GM19463 (cell line): ENCODE results near the gene PYGO1.
A peak's percentile ranks its signal among the peaks of the same experiment; 100 is the strongest.
"Not testable (repeated sequence)": the region's sequence is repeated elsewhere in the genome, so short reads cannot be mapped to it uniquely, and the experiment has no call there.

ENCODE experiments used
- ATAC-seq: cut with Tn5 transposase; IDR thresholded peaks from one replicate; pipeline ENCODE4 v1.9.1; 2021; ENCODE audit warnings: mild to moderate bottlenecking, moderate library complexity; ENCODE audit not compliant: unreplicated experiment

The PYGO1 gene, protein sequence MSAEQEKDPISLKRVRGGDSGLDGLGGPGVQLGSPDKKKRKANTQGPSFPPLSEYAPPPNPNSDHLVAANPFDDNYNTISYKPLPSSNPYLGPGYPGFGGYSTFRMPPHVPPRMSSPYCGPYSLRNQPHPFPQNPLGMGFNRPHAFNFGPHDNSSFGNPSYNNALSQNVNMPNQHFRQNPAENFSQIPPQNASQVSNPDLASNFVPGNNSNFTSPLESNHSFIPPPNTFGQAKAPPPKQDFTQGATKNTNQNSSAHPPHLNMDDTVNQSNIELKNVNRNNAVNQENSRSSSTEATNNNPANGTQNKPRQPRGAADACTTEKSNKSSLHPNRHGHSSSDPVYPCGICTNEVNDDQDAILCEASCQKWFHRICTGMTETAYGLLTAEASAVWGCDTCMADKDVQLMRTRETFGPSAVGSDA

DNA sequence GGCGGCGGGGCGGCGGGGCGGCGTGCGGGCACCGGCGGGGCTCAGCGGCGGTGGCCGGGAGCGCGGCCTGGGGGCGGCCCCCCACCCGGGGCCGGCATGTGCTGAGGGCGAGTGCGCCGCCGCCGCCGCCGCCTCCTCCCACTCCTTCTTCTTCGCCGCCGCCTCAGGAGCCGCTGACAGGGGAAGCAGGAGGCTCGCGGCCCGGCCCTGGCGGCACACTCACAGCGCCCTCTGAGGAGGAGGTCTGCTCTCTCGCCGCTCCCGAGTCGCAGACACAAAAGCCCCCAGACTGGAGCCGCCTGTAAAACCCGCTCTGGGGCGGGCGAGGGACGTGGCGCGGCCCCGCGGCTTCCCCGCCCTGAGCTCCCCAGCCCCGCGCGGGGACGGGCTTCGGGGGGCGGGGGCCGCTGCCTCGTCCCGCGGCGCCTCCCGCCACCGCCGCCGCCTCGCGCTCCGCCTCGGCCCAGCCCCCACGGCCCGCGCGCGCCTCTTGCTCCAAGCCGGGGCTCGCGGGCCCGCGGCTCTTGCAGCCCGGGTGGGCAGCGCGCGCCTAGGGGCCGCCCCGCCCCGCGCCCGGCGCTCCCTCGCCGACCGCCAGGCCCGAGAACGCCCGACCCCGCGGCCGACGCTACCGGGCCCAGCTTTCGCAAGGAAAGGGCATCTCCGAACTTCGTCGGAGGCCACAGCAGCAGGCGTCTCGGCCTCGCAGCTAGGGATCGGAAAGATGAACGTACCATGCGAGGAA, at the start of gene PYGO1:
Gene PYGO1, minus strand, starts transcription at position 276 of the 745 bp plus-strand sequence. CDS start 462 bp downstream, outside the sequence.
- peak; percentile 77 for ATAC-seq

DNA sequence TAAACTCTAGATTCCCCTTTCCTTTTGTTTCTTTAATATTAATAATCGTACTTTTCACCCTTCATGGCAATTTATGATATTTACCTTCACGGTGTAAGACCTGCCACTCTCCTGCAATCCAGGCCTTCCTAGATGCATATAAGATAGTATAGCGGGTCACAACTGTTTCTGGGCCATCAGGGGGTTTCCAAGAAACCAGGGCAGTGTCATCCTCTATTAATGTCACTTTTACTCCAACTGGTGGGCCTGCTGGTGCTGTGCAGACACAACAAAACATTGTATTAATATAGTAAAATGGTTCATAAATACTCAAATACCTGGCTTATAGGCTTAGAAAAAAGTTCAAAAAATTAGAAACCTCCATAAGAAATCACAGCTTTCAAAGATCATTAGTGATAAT, 48.9 kb upstream of the PYGO1 start:
- ATAC-seq = no peak

DNA sequence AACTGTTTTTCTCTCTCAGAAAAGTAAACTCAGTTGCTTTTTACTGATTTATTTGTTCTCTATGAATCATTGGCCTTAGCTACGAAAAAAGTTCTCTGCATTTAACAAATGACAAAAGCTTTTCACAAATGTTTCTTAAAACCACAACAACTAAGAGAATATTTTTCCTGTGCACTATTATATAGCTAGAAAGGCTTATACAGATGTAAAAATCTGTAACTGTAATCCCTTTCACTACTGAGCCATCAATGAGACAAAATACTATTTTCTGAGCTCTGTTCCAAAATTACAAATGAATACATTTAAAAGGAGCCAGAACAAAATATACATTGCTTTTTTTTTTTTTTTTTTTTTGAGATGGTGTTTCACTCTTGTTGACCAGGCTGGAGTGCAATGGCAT, 45.6 kb upstream of the PYGO1 start:
- no peak for ATAC-seq

DNA sequence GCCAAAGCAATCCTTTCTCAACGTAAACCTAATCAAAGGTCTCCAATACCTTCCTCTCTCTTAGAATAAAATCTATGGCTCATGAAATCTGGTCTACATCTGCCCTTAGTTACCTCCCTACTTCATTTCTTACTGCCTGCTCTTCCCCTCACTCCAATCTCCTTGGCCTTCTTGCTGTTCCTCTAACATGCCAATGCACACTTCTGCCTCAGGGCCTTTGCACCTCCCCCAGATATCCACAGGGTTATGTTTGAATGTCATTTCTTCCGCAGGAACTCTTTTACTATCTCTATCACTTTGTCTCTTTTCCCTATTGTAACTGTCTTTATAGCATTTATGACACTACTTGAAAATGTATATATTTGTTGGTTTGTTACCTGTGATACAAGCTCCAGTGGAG, 44.3 kb upstream of the PYGO1 start:
- ATAC-seq = no peak

DNA sequence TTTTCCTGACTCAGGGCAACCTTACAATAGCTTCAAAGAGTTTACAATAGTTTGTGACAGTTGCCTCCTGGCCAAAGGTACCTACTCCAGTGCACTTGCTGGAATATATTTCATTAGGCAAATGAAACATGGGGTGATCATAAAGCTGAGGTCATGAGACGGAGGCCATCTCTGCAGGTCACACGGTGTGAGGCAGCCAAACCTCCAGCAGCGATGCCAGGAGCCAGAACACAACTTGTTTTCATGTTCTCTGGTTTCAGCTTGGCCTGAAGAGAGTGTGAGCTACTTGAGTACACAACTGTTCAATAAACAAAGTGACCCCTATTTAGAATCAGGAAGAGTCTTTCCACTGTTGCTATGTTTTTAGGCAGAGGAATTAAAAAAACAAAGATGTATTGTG, 42.7 kb upstream of the PYGO1 start:
- ATAC-seq = no peak

DNA sequence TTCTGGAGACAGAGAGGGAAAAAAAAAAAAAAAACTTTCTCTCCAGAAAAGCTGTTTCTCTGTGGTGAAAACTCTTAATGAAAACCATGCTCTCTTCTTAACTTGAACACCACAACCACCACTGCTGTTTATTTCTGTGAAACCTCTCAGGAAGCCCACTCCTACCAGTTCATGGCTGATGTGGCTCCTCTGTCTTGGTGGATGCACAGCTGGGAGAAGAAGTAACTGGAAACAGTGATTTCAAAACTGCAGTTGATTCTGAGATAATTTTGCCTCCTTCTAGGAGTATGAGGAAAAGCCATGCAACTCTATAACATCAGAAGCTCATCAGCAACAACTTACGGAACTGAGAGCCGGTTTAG, 40.2 kb upstream of the PYGO1 start:
- ATAC-seq = no peak

DNA sequence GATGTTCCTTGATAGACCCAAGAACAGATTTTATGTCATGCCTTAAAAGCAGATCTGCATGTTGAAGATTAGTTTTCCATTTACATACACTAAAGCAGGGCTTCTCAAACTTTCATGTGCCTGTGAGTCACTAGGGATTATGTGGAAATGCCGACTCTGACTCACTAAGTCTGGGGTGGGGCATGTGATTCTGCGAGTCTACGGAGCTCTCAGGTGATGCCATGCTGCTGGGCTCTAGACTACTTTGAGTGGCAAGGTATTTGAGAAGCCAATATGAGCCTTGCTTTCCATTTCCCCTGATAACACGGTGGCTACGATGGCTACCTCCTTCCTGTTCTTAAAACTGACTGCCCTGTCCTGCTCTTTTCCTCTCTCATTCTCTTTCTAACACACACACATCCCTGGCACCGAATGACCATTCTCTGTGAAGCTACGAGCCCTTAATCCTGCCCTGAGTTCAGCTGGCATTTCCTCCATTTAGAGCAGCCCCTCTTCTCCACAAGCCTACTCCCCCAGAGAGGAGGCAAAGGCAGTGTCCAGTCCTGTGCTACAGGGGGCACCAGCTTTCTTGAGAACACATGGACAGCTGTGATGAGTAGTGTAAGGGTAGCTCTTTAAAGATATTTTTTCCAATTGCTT, 39.7 kb upstream of the PYGO1 start:
- no peak for ATAC-seq

DNA sequence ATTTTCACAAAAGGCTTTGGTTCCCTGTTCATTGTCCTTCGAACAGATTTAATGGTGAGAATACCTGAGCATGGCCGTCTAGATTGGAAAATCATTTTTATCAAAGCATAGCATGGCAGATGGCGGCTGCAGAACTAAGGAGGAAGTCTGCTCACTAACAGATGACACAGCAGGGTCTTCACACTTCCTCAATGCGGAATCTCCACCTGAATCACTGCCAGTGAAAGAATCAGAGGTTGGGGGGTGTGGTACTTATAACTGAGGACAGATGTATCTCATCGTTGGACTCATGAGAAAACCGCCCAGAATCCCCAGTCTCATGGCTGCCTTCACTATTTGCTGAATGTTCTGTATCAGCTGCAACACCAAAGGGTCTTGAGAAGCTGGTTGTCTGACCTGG, 31.6 kb upstream of the PYGO1 start:
- ATAC-seq = no peak

DNA sequence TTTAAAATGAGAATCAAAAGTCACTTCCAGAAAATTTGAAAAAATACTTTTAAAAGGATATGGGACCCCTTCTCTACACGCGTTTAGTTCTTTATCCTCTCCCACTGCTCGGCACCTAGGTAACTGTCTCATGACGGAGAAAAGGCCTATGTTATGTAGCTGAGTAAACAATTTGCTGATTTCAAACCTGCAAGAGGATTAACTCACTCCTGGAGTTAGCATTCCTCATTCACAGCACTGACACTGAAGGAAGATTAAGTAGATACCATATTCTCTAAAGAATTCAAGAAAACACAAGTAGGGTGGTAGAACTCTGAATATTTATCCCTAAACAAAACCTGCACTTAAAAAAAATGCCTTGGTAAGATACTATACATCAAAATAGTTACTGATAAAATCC, 30.2 kb upstream of the PYGO1 start:
- ATAC-seq = no peak

DNA sequence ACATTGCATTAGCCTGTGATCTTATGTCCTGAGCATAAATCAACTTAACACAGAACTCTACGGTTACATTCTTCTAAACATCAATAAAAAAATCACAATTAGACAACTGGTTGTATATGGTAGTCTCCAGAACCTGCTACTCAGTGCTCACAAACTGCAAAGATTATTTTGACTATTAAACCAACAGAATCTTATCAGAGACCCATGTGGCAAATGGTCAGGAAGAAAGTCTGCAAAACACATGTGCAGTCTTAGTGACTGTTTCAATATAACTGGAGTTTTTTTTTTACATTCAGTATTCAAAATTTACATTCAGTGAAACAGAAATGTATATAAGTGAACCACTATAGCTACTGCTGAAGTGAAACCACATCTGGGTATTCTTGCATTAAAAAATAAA, 27.3 kb upstream of the PYGO1 start:
- no peak for ATAC-seq

DNA sequence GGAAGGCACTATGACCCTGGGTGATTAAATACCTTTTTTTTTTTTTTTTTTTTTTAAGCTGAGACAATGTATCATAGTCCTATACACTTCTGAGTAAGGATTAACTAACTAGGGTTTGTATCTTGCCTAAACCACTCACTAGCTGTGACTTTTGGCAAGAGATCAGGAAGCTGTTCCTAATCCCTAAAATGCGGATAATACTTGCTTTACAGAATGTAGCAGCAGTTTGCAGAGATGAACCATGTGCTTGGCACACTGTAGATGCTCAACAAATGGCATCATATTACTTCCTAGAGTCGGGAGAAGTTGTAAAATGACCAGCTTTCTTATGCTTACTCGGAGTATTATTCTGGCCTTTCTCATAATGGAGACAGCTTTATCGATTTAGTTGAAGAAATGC, 25.6 kb upstream of the PYGO1 start:
- ATAC-seq = no peak

DNA sequence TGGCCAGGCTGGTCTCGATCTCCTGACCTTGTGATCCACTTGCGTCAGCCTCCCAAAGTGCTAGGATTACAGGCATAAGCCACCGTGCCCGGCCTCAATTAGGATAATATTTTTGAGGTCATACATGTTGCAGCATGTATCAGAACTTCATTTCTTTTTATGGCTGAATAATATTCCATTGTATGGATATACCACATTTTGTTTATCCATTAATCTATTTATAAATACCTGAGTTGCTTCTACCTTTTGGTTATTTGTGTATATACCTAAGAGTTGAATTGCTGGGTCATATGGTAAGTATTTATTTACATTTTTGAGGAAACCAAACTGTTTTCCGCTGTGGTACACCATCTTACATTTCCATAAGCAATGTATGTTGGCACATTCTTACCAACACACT, 18.1 kb upstream of the PYGO1 start:
- no peak for ATAC-seq

DNA sequence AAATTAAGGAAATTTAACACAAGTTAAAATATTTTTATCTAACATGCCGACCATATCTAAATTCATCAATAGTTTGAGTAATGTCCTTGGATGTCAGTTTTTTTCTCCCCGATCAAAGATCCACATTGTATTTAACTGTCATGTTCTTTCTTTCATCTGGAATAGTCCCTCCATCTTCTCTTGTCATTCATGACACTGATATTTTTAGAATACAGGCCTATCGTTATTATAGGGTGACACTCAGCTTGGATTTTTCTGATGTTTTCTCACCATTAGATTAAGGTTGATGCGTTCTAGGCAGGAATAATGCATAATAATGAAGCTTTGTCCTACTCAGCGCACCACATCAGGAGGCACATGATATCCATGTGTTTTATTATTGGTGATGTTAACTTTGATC, 13.2 kb upstream of the PYGO1 start:
- ATAC-seq = no peak

DNA sequence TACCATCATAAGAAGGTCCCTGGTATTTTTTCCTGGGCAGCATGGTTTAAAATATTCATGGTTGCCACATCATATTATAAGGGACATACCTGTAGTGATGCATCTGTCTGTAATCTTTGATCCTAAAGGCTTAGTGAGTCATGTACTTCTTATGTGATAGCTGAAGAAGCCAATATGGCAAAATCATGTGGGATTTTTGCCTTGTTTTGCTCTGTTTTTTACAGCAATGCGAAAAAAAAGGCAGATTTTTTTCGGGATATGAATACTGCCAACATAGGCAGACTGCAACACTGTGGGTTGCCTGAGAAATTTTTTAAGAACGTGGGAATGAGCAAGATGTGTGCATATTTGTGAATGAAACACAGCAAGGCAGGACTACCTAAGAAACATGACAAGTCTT, 11.3 kb upstream of the PYGO1 start:
- ATAC-seq = no peak

DNA sequence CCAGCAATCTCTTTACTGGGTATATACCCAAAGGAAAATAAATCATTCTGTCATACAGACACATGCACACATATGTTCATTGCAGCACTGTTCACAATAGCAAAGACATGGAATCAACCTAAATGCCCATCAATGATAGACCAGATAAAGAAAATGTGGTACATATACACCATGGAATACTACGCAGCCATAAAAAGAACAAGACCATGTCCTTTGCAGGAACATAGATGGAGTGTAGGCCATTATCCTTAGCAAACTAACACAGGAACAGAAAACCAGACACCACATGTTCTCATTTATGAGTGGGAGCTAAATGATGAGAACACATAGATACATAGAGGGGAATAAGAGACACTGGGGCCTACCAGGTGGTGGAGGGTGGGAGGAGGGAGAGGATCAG, 4.9 kb upstream of the PYGO1 start:
- not testable (repeated sequence) for ATAC-seq

DNA sequence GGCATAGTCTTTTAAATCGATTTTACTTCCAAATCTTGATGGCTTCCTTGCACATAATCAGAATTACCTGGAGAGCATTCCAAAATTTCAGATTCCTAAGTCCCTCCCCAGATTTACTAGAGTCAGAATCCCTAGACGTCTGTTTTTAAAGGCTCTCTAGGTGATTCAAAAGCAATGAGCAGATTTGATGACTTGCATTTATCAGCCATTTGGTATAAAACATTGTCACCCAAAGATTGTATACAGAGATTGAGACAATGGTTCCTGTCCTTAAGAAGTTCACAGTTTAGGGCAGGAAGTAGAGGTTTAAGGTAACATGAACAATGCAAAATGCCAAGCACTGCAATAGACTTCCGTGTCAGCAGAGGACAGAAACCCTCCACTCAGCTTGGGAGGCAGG, 2.6 kb upstream of the PYGO1 start:
- ATAC-seq = no peak

DNA sequence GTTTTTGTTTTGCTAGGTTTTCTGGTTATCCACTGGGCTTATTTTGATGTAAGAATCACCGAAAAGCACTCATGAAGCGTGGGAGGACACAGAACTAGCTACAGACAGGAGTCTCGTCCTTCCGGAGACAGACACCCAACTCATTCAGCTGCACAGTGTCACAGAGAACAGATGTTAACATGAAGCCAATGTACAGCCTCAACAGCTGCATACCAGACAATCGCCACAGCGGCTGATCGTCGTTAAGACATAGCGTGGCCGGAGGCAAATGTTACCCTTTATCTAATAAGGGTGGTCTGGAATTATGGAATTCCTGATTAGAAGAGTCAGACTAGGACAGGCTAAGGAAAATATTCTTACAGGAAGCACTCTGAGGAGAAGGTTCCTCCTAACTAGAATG, 1.1 kb upstream of the PYGO1 start:
- no peak for ATAC-seq

DNA sequence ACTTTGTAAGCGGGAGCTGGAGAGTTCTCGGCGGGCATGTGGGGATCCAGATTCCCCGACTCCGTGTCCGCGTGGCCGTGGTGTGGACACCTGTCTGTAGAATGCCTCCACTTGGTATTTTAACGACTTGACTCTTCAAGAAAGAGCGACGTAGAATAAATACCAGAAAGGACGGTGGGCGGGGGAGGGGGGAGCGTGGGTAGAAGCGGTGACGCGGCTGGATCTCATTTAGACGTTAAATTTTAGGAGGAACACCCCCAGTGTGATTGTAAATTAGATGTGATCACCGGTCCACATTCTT, 620 bp upstream of the PYGO1 start:
- no peak for ATAC-seq

DNA sequence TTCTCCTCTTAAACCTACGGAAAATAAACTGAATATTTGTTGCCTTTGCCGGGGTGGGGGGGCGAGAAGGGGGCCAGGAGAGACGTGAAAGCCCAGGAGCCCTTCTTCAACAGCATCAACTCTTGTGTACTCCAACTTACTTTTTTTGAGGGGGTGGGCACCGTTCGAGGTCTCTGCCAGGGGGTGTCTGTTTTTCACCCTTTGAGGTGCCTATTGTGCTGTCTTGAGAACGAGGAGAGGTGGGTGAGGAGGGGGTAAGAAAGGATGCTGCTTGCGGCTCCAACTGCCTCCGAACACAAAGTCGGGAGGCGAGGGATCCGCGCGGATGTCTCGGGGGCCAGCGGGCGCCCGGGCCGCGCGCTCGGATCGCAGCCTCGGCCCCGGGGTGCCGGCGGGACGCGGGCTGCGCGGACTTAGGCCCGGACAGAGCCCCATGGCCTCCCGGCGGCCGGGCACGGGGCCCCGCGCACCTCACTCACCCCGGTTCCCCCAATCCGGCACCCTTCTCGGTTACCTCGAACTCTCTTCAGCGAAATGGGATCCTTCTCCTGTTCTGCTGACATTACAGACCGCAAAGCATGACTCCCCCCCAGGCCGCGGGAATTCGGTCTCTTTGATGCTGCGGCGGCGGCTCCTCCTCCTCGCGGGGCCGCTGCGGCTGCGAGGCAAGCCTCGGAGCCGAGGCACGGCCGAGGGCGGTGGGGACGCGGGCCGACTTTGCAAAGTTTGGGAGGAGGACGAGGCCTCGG, 650 bp downstream of the PYGO1 start:
- ATAC-seq = peak; percentile 30

DNA sequence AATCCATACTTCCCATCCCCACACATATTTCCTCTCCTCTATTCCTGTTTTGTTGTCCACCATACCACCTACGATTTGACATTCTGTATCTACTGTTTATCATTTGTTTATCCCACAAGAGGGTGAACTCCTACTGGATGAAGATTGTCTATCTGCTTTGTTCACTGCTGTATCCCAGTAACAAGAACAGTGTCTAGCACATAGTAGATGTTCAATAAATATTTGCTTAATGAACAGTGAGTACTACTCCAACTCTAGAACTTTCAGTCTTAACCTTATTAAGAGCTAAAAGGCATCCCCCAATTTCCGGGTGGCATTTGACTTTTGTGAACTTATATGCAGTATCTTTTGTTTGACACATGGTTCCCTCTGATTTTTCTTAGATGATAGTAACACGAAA, 1.3 kb downstream of the PYGO1 start:
- ATAC-seq = no peak

DNA sequence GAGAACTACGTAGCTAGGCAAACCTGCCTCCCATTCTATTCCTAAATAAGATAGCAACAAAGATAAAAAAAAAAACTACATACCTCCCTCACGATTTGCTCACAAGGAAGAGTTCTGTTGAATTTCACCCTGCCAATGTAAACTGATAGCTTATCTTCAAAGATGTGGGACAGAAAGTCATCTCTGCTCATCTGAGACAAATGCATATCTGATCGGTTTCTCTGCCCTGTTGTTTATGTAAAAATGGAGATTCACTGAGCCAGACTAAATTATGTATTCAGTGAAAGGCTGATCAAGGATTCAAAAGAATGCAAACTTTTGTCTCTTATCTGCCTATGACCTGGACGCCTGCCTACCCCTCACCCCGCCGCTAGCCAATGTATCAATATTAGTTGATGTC, 11.2 kb downstream of the PYGO1 start:
- no peak for ATAC-seq

DNA sequence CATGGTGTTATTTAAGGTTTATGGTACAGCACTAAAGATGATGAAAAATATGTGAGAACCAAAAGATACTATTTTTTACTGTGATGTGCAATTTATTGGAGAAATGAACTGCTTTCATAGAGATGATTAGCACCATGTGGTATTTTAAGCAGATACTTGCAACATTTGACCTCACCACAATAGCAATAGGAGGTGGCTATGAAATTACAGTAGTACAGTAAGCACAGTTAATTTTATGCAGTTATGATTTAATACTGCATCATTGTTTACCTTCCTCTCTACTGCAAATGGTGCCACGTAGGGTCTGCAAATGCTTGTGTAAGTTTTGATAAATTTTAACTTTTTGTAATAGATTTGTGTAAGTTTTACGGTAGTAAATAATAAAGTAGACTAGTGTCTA, 14.0 kb downstream of the PYGO1 start:
- no peak for ATAC-seq
